A673 (cell line): ENCODE data around the gene HTATSF1.

ENCODE experiments used
- EZH2 ChIP-seq: fragments of 200-600 bp; sonication (generic); IDR thresholded peaks from 2 replicates; pipeline ENCODE4 v1.6.1; 2017; ENCODE audit warnings: borderline replicate concordance, low read depth, mild to moderate bottlenecking, mixed read lengths, antibody characterized with exemption, low read length; ENCODE audit not compliant: poor library complexity, severe bottlenecking
- TF ChIP-seq, protein P1 (sequence below): fragments of 300-800, 200-600 bp; sonication (generic); conservative IDR thresholded peaks from 2 replicates; pipeline ENCODE4 v1.5.1; 2017; ENCODE audit warnings: low read depth, mild to moderate bottlenecking, antibody characterized with exemption, low read length, moderate library complexity, mixed read lengths

DNA sequence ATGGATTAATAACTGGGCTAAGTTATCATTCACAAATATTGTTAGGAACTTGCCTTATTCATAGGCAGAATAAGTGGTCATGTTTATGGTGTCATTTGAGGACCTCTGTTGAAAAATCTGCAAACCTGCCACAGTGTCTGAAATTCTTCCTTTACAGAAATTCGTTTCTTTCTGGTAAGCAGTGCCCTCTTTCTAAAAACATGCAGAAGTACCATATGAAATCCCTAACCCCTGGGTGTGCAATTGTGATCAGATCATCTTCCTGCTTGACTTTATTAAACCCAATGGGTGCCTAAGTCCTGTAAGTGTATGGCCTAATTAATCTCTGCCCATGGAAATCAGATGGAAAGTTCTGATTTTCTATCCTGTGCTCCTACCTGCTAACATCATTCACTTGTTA, 4.4 kb upstream of the HTATSF1 start:
- TF ChIP-seq, protein P1, sequence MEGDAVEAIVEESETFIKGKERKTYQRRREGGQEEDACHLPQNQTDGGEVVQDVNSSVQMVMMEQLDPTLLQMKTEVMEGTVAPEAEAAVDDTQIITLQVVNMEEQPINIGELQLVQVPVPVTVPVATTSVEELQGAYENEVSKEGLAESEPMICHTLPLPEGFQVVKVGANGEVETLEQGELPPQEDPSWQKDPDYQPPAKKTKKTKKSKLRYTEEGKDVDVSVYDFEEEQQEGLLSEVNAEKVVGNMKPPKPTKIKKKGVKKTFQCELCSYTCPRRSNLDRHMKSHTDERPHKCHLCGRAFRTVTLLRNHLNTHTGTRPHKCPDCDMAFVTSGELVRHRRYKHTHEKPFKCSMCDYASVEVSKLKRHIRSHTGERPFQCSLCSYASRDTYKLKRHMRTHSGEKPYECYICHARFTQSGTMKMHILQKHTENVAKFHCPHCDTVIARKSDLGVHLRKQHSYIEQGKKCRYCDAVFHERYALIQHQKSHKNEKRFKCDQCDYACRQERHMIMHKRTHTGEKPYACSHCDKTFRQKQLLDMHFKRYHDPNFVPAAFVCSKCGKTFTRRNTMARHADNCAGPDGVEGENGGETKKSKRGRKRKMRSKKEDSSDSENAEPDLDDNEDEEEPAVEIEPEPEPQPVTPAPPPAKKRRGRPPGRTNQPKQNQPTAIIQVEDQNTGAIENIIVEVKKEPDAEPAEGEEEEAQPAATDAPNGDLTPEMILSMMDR: no peak
- TF ChIP-seq EZH2: no peak
